Subcutaneous abdominal adipose tissue (tissue), 5 donors: ENCODE data around the gene HOXC9.

ENCODE experiments used
- H3K27ac ChIP-seq: one replicate; pipeline ENCODE4 v1.7.0; 2013; ENCODE audit warnings: low read depth, mild to moderate bottlenecking, inconsistent platforms, low read length, moderate library complexity
- H3K27me3 ChIP-seq, 5 donors: one replicate each; pipeline ENCODE4 v1.7.0; 2013; ENCODE audit warnings: low read length in 5 of 5, inconsistent platforms in 1 of 5; ENCODE audit not compliant: control insufficient read depth in 5 of 5, insufficient read depth in 4 of 5
- H3K36me3 ChIP-seq, 5 donors: one replicate each; pipeline ENCODE4 v1.7.0; 2013; ENCODE audit warnings: low read length in 5 of 5; ENCODE audit not compliant: control insufficient read depth in 5 of 5, insufficient read depth in 5 of 5
- H3K4me1 ChIP-seq, 5 donors: one replicate each; pipeline ENCODE4 v1.7.0; 2013; ENCODE audit warnings: low read length in 5 of 5, mild to moderate bottlenecking in 3 of 5, moderate library complexity in 1 of 5; ENCODE audit not compliant: control insufficient read depth in 5 of 5, insufficient read depth in 5 of 5
- H3K4me3 ChIP-seq, 5 donors: one replicate each; pipeline ENCODE4 v1.7.0; 2013; ENCODE audit warnings: low read length in 5 of 5, low read depth in 1 of 5
- H3K9ac ChIP-seq, 5 donors: one replicate each; pipeline ENCODE4 v1.7.0; 2013; ENCODE audit warnings: low read length in 5 of 5, mild to moderate bottlenecking in 4 of 5, moderate library complexity in 3 of 5
- H3K9me3 ChIP-seq, 5 donors: one replicate each; pipeline ENCODE4 v1.7.0; 2013; ENCODE audit warnings: low read length in 5 of 5; ENCODE audit not compliant: control insufficient read depth in 5 of 5
- donor health status: healthy.
- donor health status: healthy.
- donor health status: healthy.
- donor health status: healthy.
- donor health status: healthy.

HOXC9 gene

DNA sequence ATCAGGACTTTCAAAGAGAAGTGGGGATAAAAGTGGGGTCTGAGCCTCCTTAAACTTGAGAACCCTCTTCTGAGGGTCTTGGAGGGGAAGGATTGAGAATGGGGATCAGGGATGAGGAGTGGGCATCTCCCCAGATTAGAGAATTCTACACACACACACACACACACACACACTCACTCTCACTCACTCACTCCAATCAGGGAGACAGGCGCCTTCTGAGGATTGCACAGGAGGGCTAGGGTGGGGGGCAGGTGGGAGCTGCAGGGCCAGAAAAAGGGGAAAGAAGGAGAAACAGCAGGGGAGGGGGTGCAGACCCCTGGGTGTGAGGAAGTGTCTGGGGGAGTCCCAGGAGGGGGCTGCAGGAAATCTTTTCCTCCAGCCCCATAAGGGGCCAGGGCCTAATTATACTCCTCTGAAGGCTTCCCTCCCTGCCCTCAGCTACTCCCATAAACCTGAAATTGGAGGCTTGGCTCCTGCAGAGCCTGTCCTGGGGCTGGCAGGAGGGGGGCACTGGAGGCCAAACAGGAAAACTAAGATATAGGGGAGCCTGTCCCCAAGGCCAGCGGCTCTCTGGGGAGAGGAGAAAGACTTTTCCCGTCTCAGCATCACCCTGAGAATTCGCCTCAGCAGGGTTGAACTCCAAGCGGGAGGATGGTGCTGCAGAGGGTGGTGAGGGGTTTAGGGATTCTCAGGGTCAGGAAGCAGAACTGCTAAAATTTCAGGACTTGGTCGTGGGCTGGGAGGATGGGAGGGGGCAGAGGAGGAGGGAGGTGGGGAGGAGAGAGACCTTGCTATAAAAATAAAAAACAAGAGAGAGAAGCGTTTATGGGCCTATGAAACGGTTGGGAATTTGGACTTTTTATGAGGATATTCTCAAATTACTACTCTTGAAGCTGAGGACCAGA, 1.6 kb downstream of the HOXC9 start:
- Histone ChIP-seq H3K9ac (peak overlapping the region; percentile 63 to 98 (median 83)), H3K27ac (peak overlapping the region; percentile 98), H3K27me3 (peaks cover 0 to 54% (median 31%) of the 10 kb centered on the region in 5 donors), H3K36me3 (no peaks in the 10 kb centered on the region), H3K9me3 (no peaks in the 10 kb centered on the region), H3K4me3 (peak overlapping the region; percentile 68 to 85 (median 74)), H3K4me1 (peaks cover 4 to 93% (median 83%) of the 10 kb centered on the region in 5 donors)

DNA sequence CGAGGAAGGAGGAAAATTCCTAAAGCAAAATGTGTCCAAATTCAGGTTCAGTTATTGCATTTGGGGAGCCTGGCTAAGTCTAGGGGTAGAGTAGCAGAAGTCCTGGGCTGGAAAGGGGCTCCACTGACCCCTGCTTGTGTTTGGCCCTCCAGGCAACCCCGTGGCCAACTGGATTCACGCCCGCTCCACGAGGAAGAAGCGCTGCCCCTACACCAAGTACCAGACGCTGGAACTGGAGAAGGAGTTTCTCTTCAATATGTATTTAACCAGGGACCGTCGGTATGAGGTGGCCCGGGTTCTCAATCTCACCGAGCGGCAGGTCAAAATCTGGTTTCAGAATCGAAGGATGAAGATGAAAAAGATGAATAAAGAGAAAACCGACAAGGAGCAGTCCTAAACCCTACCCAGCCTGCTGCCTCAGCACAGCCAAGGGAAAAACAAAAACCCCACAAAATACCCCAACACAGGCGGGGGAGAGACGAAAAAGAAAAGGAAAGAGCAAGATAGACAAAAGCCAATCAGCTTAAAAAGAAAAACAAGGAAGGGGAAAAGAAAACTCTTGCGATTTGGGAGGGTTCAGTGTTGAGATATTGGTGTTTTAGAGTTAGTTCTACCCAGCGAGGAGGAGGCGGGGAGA, 2.4 kb downstream of the HOXC9 start:
- H3K9ac ChIP-seq = peak overlapping the region in 4 of 5 donors; percentile 0 to 98 (median 68)
- H3K4me1 ChIP-seq = peaks cover 4 to 93% (median 84%) of the 10 kb centered on the region in 5 donors
- peak overlapping the region in 4 of 5 donors; percentile 27 to 85 (median 71) for H3K4me3 ChIP-seq
- H3K36me3 ChIP-seq = no peaks in the 10 kb centered on the region
- H3K27me3 ChIP-seq = peaks cover 0 to 51% (median 27%) of the 10 kb centered on the region in 5 donors
- peak overlapping the region; percentile 98 for H3K27ac ChIP-seq
- no peaks in the 10 kb centered on the region for H3K9me3 ChIP-seq

DNA sequence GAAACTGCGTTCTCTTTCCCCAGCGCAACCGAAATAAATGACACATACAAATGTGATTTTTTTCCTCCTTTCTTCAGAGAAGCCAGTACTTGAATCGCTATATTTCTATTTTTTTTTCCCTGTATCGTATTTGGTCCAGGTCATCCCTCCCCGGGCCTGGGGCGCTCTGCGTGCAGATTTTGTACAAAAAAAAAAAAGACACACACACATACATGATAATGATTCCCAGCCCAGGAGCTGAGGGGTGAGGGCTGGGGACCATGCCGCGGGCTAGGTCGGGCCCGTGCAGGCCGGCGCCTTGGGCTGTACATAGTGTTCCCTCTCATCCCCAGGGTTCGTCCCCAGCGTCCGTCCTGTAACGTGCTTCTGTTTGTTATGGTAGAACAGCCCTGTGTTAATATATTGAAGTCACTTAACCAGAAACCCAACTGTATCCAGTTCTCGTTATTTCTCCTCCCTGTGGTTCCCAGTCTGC, 3.0 kb downstream of the HOXC9 start:
- Histone ChIP-seq H3K9ac (peak overlapping the region in 4 of 5 donors; percentile 0 to 98 (median 68)), H3K4me3 (peak overlapping the region in 2 of 5 donors; percentile 68 to 74), H3K4me1 (peaks cover 4 to 92% (median 82%) of the 10 kb centered on the region in 5 donors), H3K36me3 (no peaks in the 10 kb centered on the region), H3K9me3 (no peaks in the 10 kb centered on the region), H3K27me3 (peaks cover 2 to 50% (median 26%) of the 10 kb centered on the region in 5 donors), H3K27ac (peak overlapping the region; percentile 98)

DNA sequence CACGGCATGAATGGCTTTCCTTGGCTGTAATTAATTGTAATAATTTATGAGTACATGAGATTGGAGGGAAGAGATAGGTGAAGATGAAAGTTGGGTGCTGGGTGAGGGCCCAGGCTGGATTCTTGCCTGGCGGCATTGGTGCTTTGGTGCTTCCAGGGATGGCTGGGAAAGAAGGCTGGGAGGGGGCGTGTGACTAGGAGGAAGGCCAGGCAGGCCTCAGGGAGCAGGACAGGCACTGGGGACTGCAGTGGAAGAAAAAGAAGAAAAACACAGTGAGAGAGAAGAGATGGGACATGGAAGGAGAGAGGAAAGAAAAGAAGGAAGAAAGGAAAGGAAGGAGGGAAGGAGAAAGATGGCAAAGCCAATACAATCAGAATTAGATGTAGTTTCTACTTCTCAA, 3.7 kb downstream of the HOXC9 start:
- Histone ChIP-seq H3K9ac (peak overlapping the region in 2 of 5 donors; percentile 72 to 86), H3K4me1 (peaks cover 4 to 91% (median 81%) of the 10 kb centered on the region in 5 donors), H3K4me3 (peak overlapping the region in 1 of 5 donors; percentile 37), H3K36me3 (no peaks in the 10 kb centered on the region), H3K27ac (peak overlapping the region; percentile 78), H3K9me3 (no peaks in the 10 kb centered on the region), H3K27me3 (peaks cover 4 to 51% (median 28%) of the 10 kb centered on the region in 5 donors)

DNA sequence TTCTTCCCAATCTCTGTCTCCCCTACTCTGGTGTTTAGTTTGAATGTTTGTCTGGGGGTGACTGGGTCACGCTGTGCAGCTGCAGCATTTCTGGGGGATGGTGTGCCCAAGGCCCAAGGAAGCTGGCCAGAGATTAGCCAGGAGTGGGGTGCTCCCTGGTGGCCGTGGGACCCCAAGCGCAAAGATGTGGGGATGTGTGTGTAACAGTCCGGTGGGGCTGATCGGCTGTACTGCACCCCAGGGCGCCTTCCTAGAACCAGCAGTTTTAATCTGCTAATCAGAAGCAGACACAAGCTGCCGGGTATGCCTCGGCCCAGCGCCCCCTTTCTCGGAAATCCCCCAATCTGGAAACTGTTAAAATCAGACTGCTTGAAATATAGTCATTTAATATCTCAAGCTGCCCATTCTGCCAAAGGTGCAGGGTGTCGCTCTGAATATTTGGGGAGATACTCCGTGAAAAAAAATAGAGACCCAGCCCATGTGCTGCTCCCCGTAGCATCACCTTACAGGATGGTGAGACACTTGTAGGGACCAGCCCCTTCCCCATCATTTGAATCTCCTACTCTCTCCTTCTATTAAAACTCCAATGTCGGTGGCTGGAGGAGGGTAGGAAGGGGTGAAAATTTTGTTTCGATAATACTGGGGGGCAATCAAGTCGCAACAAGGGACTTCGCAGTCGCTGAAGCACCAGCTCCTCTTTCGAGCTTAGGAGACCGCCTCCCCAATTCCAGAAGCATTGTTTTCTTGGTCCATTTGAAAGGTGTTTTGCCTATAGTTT, 4.3 kb downstream of the HOXC9 start:
- H3K4me1 ChIP-seq = peaks cover 4 to 86% (median 77%) of the 10 kb centered on the region in 5 donors
- peak overlapping the region; percentile 78 for H3K27ac ChIP-seq

DNA sequence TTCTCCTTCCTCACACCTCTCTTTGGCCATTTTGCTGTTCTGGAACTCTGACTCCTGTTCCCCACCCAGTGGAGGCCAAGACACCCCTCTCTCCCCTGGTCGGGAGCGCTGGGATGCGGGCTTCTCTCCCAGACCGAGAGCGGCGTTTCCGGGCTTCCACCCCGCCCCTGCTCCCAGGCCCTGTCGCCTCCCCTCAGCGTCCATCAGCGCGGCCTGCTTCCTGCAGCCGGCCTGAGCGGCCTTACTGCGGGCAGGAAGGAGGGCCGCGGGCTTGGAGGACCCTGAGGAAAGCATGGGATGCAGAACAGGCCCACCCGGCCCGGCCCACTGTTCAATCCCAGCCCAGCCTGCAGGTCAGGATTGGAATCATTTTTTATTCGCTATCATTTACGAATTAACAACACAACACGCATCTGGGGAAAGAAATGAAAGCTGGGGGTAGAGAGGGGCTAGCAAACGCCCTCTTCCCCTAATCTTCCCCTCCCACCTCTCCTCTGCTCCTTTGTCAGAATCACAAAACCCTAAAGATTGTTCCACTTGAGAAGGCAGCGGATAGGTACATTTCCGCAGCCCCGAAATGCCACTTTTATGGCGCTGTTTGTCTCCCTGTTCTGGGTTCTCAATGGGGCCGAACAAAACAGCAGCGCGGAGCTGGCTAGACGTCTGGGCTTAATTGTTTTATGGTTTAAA, 5.0 kb downstream of the HOXC9 start:
- no peaks in the 10 kb centered on the region for H3K36me3 ChIP-seq
- peak overlapping the region; percentile 44 to 92 (median 73) for H3K9ac ChIP-seq
- H3K27ac ChIP-seq = peak overlapping the region; percentile 78
- peaks cover 4 to 93% (median 77%) of the 10 kb centered on the region in 5 donors for H3K4me1 ChIP-seq
- peaks cover 4 to 49% (median 26%) of the 10 kb centered on the region in 5 donors for H3K27me3 ChIP-seq
- no peaks in the 10 kb centered on the region for H3K9me3 ChIP-seq
- H3K4me3 ChIP-seq = peak overlapping the region; percentile 51 to 62 (median 58)

More for the DNA sequence above, 4.3 kb downstream of the HOXC9 start:
- Histone ChIP-seq H3K9me3 (no peaks in the 10 kb centered on the region), H3K27me3 (peaks cover 4 to 51% (median 28%) of the 10 kb centered on the region in 5 donors), H3K4me3 (peak overlapping the region; percentile 29 to 62 (median 58)), H3K36me3 (no peaks in the 10 kb centered on the region), H3K9ac (peak overlapping the region in 4 of 5 donors; percentile 33 to 92 (median 80))

DNA sequence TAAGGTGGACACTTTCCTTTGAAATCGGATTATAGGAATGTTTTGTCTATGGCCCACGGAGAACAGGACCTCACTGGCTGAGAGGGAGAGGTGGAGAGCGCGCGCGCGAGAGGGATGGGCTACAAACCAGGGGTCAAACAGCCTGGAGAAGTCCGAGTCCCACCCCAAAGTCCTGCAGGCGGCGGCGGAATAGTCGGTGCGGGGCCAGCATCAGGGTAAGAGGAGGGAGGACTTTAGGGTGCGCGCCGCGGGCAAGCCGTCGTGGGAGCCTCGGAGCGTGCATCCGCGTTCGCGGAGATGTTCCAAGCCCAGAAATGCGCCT, 5.5 kb downstream of the HOXC9 start:
- Histone ChIP-seq H3K4me3 (peak overlapping the region; percentile 51 to 62 (median 58)), H3K36me3 (no peaks in the 10 kb centered on the region), H3K9ac (peak overlapping the region; percentile 44 to 92 (median 79)), H3K27ac (peak overlapping the region; percentile 78), H3K27me3 (peaks cover 4 to 44% (median 22%) of the 10 kb centered on the region in 5 donors), H3K9me3 (no peaks in the 10 kb centered on the region), H3K4me1 (peaks cover 4 to 93% (median 83%) of the 10 kb centered on the region in 5 donors)

DNA sequence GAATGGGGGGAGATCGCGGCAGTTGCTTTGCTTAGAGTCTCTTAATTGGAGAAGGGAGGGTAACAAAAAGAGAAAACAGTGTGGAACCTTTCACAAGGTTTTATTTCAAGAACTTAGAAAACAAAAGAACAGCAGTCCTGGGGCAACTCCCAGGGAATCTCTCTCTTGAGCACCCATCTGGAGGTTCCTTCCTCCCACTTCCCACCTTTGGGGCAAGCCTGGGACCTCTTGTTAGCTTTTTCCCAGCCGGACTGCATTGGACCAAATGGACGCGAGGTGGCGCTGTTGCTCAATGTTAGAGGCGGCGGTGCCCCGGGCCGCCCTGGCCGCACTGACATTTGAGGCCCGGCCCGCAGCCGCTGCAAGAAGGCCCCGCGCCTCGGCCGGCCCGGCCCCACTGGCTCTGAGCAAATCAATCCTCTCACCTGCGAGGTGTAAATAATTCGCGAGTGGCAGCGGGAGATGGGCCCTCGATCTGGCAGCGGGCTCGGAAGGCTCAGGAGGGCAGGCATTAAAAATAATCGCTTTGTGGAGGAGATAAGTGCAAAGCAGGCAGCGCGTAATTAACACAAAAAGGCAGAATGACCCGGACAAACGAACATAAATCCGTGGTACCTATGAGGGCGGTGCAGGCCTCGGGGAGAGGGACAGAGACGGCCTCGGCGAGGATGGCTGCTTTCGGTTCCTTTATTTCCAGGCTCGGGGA, 6.0 kb downstream of the HOXC9 start:
- Histone ChIP-seq H3K9ac (peak overlapping the region; percentile 35 to 92 (median 79)), H3K9me3 (no peaks in the 10 kb centered on the region), H3K27ac (peak overlapping the region; percentile 82), H3K4me1 (peaks cover 5 to 92% (median 83%) of the 10 kb centered on the region in 5 donors), H3K27me3 (peaks cover 4 to 44% (median 17%) of the 10 kb centered on the region in 5 donors), H3K4me3 (peak overlapping the region; percentile 51 to 72 (median 62)), H3K36me3 (no peaks in the 10 kb centered on the region)
